GM23338 (cell line): Measurements from ENCODE around the gene MPC2. TPM values are rescaled to one million over a fixed set of nuclear protein-coding genes. Genes with fewer than 3 reads are reported as not detected.

ENCODE experiments used
- ATAC-seq: fragments of 200-7000 bp; cut with Tn5 transposase; 3 replicates; pipeline ENCODE4 v1.9.1; 2020
- DNase-seq: peaks from one replicate; pipeline ENCODE4 v3.0.0-alpha.2; 2015; ENCODE audit warnings: low spot score
- H2AFZ ChIP-seq: fragments of 200-600 bp; sonication (generic); 2 replicates; pipeline ENCODE4 v1.8.0; 2016; ENCODE audit warnings: antibody characterized with exemption, mild to moderate bottlenecking, moderate library complexity
- H3F3A ChIP-seq: fragments of 200-600 bp; sonication (generic); replicated peaks from 2 replicates; pipeline ENCODE4 v1.8.0; 2017; ENCODE audit warnings: antibody characterized with exemption, mixed run types, low read depth
- H3K27ac ChIP-seq: fragments of 200-600 bp; sonication (generic); 2 replicates; pipeline ENCODE4 v1.6.1; 2016; ENCODE audit warnings: low read depth
- H3K27me3 ChIP-seq: fragments of 200-600 bp; sonication (generic); 2 replicates; pipeline ENCODE4 v1.8.0; 2016; ENCODE audit warnings: mild to moderate bottlenecking, mixed run types, moderate library complexity; ENCODE audit not compliant: insufficient read depth
- H3K36me3 ChIP-seq: fragments of 200-600 bp; sonication (generic); 2 replicates; pipeline ENCODE4 v1.8.0; 2016; ENCODE audit warnings: mild to moderate bottlenecking; ENCODE audit not compliant: insufficient read depth
- H3K4me1 ChIP-seq: fragments of 200-600 bp; sonication (generic); 2 replicates; pipeline ENCODE4 v1.8.0; 2016; ENCODE audit warnings: mild to moderate bottlenecking, moderate library complexity; ENCODE audit not compliant: insufficient read depth
- H3K4me2 ChIP-seq: fragments of 200-600 bp; sonication (generic); 2 replicates; pipeline ENCODE4 v1.7.1; 2017; ENCODE audit warnings: mixed run types
- H3K4me3 ChIP-seq: fragments of 200-600 bp; sonication (generic); 2 replicates; pipeline ENCODE4 v1.6.1; 2016; ENCODE audit warnings: mixed run types
- H3K79me2 ChIP-seq: fragments of 200-600 bp; sonication (generic); replicated peaks from 2 replicates; pipeline ENCODE4 v1.8.0; 2017; ENCODE audit warnings: mild to moderate bottlenecking; ENCODE audit not compliant: insufficient read depth
- H3K9me2 ChIP-seq: fragments of 200-600 bp; sonication (generic); 2 replicates; pipeline ENCODE4 v1.8.0; 2017; ENCODE audit not compliant: insufficient read depth
- H4K20me1 ChIP-seq: fragments of 200-600 bp; sonication (generic); replicated peaks from 2 replicates; pipeline ENCODE4 v1.8.0; 2017; ENCODE audit warnings: mild to moderate bottlenecking; ENCODE audit not compliant: insufficient read depth
- H3K27ac Mint-ChIP-seq: 2 replicates; pipeline ENCODE4 v1.8.0; 2020; ENCODE audit warnings: inconsistent platforms, mild to moderate bottlenecking, moderate library complexity, mixed read lengths
- H3K27me3 Mint-ChIP-seq: 3 replicates; pipeline ENCODE4 v1.8.0; 2022; ENCODE audit warnings: low read depth, mild to moderate bottlenecking, moderate library complexity, mixed read lengths, inconsistent platforms; ENCODE audit not compliant: insufficient read depth, poor library complexity
- H3K36me3 Mint-ChIP-seq: 3 replicates; pipeline ENCODE4 v1.8.0; 2021; ENCODE audit warnings: low read depth, mild to moderate bottlenecking, inconsistent platforms, moderate library complexity, mixed read lengths
- H3K4me1 Mint-ChIP-seq: 3 replicates; pipeline ENCODE4 v1.8.0; 2020; ENCODE audit warnings: mild to moderate bottlenecking, inconsistent platforms, mixed read lengths
- H3K4me3 Mint-ChIP-seq: 3 replicates; pipeline ENCODE4 v1.8.0; 2021; ENCODE audit warnings: moderate library complexity, mild to moderate bottlenecking, inconsistent platforms, mixed read lengths
- H3K9me3 Mint-ChIP-seq: 3 replicates; pipeline ENCODE4 v1.8.0; 2020; ENCODE audit warnings: moderate library complexity, mild to moderate bottlenecking, inconsistent platforms, mixed read lengths
- CREB1 ChIP-seq: fragments of 250-450 bp; sonication (Bioruptor Pico); IDR thresholded peaks from 2 replicates; pipeline ENCODE4 v1.5.0; 2020; ENCODE audit warnings: low read depth, mild to moderate bottlenecking, moderate library complexity
- EZH2 ChIP-seq: fragments of 200-600 bp; sonication (generic); IDR thresholded peaks from one replicate; pipeline ENCODE4 v1.8.0; 2017; ENCODE audit warnings: antibody characterized with exemption, mild to moderate bottlenecking, low read depth; ENCODE audit not compliant: unreplicated experiment
- EZH2phosphoT487 ChIP-seq: fragments of 200-600 bp; sonication (generic); IDR thresholded peaks from one replicate; pipeline ENCODE4 v1.8.1; 2018; ENCODE audit warnings: antibody characterized with exemption; ENCODE audit not compliant: unreplicated experiment
- JUNB ChIP-seq: IDR thresholded peaks from one replicate; pipeline ENCODE4 v1.6.1; 2016; ENCODE audit warnings: antibody characterized with exemption; ENCODE audit not compliant: unreplicated experiment
- NANOG ChIP-seq: IDR thresholded peaks from 2 replicates; pipeline ENCODE4 v1.6.1; 2016; ENCODE audit warnings: antibody characterized with exemption, borderline replicate concordance
- POLR2AphosphoS5 ChIP-seq: IDR thresholded peaks from 2 replicates; pipeline ENCODE4 v1.6.1; 2016; ENCODE audit warnings: antibody characterized with exemption, low read depth
- STAT1 ChIP-seq: IDR thresholded peaks from one replicate; pipeline ENCODE4 v1.6.1; 2016; ENCODE audit warnings: antibody characterized with exemption; ENCODE audit not compliant: unreplicated experiment
- ZNF114 ChIP-seq: fragments of 250-450 bp; sonication (Bioruptor Pico); IDR thresholded peaks from 2 replicates; pipeline ENCODE4 v1.5.0; 2020; ENCODE audit warnings: mild to moderate bottlenecking, moderate library complexity
- ZNF331 ChIP-seq: fragments of 250-450 bp; sonication (Bioruptor Pico); IDR thresholded peaks from 2 replicates; pipeline ENCODE4 v1.5.0; 2020; ENCODE audit warnings: low read depth, mild to moderate bottlenecking, moderate library complexity
- polyA plus RNA-seq: library from polyadenylated mRNA; unstranded; fragments of >200 nt; fragmentation: Nextera tagmentation; extraction: Ambion mirVana; gene quantifications from 2 replicates; pipeline ENCODE4 v1.2.1, GENCODE V29; 2016
- total RNA-seq: library from RNA; depleted of rRNA; stranded (reverse); fragments of >200 nt; shearing (Covaris generic); gene quantifications from 2 replicates; pipeline ENCODE4 v1.2.3, GENCODE V29; 2014
- TF ChIP-seq, protein P1 (sequence below): IDR thresholded peaks from one replicate; pipeline ENCODE4 v1.6.1; 2018; ENCODE audit warnings: antibody characterized with exemption; ENCODE audit not compliant: unreplicated experiment
- TF ChIP-seq, protein P2 (sequence below): IDR thresholded peaks from 2 replicates; pipeline ENCODE4 v1.6.1; 2016; ENCODE audit warnings: antibody characterized with exemption
- TF ChIP-seq, protein P3 (sequence below): fragments of 250-450 bp; sonication (Bioruptor Pico); IDR thresholded peaks from 2 replicates; pipeline ENCODE4 v1.5.0; 2020; ENCODE audit warnings: mild to moderate bottlenecking, moderate library complexity
- TF ChIP-seq, protein P4 (sequence below), 2 experiments: fragments of 200-600 bp in 1 of 2; sonication (generic) in 1 of 2; conservative IDR thresholded peaks; 2 replicates each; pipeline versions ENCODE4 v1.5.1 to v1.6.1; 2016 to 2017; ENCODE audit warnings: antibody characterized with exemption in 2 of 2, low read depth in 2 of 2, mild to moderate bottlenecking in 2 of 2, moderate library complexity in 1 of 2

The MPC2 gene
- total and polyA plus RNA-seq, 2 experiments from 2014 or later: 21.6 to 76.9 TPM

DNA sequence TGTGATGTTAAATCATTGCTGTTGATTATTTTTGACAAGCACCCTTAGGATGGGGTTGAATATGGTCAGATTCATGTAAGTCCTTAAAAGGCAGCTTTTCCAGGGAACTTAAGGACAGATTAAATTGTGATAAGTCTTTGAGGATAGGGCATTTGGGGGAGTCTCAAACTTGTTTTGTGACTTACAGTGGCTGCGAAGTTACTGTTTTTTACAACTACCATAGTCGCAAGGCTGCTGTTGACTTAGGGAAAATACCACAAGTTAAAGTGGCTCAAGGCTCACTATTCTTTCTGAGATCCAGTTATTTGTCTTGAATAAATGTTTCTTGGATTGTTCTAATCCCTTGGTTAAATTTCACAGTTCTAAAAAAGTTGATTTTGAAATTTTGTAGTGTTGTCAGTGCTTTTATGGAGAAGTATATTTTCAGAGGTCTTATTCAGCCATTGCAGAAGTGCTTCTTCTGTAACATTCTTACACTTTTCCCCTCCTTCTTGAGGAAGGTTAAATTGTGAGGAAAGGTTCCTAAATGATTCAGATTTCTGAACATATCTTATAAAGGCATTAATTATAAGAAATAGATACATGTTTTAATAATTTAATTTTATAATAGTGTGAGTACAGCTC, 47.0 kb upstream of the MPC2 start:
- H3K79me2 ChIP-seq: peaks cover 53% of the 10 kb centered on the region
- DNase-seq: no peak
- H3K36me3 Mint-ChIP-seq: peaks cover 7% of the 10 kb centered on the region; the same call in 2 of the 3 replicates

More for the DNA sequence above, 47.0 kb upstream of the MPC2 start:
- peaks cover 6% of the 10 kb centered on the region; the same call in 1 of the 2 replicates for H3K4me1 ChIP-seq
- H3K4me1 Mint-ChIP-seq: peaks cover 6% of the 10 kb centered on the region; the same call in 1 of the 3 replicates
- no peak overlapping the region for H3K4me2 ChIP-seq
- H3K4me3 Mint-ChIP-seq: no peak overlapping the region
- TF ChIP-seq, protein P1, sequence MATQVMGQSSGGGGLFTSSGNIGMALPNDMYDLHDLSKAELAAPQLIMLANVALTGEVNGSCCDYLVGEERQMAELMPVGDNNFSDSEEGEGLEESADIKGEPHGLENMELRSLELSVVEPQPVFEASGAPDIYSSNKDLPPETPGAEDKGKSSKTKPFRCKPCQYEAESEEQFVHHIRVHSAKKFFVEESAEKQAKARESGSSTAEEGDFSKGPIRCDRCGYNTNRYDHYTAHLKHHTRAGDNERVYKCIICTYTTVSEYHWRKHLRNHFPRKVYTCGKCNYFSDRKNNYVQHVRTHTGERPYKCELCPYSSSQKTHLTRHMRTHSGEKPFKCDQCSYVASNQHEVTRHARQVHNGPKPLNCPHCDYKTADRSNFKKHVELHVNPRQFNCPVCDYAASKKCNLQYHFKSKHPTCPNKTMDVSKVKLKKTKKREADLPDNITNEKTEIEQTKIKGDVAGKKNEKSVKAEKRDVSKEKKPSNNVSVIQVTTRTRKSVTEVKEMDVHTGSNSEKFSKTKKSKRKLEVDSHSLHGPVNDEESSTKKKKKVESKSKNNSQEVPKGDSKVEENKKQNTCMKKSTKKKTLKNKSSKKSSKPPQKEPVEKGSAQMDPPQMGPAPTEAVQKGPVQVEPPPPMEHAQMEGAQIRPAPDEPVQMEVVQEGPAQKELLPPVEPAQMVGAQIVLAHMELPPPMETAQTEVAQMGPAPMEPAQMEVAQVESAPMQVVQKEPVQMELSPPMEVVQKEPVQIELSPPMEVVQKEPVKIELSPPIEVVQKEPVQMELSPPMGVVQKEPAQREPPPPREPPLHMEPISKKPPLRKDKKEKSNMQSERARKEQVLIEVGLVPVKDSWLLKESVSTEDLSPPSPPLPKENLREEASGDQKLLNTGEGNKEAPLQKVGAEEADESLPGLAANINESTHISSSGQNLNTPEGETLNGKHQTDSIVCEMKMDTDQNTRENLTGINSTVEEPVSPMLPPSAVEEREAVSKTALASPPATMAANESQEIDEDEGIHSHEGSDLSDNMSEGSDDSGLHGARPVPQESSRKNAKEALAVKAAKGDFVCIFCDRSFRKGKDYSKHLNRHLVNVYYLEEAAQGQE: no peak
- TF ChIP-seq, protein P2, sequence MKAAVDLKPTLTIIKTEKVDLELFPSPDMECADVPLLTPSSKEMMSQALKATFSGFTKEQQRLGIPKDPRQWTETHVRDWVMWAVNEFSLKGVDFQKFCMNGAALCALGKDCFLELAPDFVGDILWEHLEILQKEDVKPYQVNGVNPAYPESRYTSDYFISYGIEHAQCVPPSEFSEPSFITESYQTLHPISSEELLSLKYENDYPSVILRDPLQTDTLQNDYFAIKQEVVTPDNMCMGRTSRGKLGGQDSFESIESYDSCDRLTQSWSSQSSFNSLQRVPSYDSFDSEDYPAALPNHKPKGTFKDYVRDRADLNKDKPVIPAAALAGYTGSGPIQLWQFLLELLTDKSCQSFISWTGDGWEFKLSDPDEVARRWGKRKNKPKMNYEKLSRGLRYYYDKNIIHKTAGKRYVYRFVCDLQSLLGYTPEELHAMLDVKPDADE: no peak
- TF ChIP-seq, protein P3, sequence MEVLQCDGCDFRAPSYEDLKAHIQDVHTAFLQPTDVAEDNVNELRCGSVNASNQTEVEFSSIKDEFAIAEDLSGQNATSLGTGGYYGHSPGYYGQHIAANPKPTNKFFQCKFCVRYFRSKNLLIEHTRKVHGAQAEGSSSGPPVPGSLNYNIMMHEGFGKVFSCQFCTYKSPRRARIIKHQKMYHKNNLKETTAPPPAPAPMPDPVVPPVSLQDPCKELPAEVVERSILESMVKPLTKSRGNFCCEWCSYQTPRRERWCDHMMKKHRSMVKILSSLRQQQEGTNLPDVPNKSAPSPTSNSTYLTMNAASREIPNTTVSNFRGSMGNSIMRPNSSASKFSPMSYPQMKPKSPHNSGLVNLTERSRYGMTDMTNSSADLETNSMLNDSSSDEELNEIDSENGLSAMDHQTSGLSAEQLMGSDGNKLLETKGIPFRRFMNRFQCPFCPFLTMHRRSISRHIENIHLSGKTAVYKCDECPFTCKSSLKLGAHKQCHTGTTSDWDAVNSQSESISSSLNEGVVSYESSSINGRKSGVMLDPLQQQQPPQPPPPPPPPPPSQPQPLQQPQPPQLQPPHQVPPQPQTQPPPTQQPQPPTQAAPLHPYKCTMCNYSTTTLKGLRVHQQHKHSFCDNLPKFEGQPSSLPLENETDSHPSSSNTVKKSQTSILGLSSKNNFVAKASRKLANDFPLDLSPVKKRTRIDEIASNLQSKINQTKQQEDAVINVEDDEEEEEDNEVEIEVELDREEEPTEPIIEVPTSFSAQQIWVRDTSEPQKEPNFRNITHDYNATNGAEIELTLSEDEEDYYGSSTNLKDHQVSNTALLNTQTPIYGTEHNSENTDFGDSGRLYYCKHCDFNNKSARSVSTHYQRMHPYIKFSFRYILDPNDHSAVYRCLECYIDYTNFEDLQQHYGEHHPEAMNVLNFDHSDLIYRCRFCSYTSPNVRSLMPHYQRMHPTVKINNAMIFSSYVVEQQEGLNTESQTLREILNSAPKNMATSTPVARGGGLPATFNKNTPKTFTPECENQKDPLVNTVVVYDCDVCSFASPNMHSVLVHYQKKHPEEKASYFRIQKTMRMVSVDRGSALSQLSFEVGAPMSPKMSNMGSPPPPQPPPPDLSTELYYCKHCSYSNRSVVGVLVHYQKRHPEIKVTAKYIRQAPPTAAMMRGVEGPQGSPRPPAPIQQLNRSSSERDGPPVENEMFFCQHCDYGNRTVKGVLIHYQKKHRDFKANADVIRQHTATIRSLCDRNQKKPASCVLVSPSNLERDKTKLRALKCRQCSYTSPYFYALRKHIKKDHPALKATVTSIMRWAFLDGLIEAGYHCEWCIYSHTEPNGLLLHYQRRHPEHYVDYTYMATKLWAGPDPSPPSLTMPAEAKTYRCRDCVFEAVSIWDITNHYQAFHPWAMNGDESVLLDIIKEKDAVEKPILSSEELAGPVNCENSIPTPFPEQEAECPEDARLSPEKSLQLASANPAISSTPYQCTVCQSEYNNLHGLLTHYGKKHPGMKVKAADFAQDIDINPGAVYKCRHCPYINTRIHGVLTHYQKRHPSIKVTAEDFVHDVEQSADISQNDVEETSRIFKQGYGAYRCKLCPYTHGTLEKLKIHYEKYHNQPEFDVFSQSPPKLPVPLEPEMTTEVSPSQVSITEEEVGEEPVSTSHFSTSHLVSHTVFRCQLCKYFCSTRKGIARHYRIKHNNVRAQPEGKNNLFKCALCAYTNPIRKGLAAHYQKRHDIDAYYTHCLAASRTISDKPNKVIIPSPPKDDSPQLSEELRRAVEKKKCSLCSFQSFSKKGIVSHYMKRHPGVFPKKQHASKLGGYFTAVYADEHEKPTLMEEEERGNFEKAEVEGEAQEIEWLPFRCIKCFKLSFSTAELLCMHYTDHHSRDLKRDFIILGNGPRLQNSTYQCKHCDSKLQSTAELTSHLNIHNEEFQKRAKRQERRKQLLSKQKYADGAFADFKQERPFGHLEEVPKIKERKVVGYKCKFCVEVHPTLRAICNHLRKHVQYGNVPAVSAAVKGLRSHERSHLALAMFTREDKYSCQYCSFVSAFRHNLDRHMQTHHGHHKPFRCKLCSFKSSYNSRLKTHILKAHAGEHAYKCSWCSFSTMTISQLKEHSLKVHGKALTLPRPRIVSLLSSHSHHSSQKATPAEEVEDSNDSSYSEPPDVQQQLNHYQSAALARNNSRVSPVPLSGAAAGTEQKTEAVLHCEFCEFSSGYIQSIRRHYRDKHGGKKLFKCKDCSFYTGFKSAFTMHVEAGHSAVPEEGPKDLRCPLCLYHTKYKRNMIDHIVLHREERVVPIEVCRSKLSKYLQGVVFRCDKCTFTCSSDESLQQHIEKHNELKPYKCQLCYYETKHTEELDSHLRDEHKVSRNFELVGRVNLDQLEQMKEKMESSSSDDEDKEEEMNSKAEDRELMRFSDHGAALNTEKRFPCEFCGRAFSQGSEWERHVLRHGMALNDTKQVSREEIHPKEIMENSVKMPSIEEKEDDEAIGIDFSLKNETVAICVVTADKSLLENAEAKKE (CRISPR knock-in tag): no peak
- TF ChIP-seq STAT1 (no peak), JUNB (no peak), EZH2phosphoT487 (no peak), NANOG (no peak), EZH2 (no peak), POLR2AphosphoS5 (no peak), ZNF114 (CRISPR knock-in tag) (no peak), CREB1 (CRISPR knock-in tag) (no peak), ZNF331 (CRISPR knock-in tag) (no peak)
- TF ChIP-seq, protein P4, sequence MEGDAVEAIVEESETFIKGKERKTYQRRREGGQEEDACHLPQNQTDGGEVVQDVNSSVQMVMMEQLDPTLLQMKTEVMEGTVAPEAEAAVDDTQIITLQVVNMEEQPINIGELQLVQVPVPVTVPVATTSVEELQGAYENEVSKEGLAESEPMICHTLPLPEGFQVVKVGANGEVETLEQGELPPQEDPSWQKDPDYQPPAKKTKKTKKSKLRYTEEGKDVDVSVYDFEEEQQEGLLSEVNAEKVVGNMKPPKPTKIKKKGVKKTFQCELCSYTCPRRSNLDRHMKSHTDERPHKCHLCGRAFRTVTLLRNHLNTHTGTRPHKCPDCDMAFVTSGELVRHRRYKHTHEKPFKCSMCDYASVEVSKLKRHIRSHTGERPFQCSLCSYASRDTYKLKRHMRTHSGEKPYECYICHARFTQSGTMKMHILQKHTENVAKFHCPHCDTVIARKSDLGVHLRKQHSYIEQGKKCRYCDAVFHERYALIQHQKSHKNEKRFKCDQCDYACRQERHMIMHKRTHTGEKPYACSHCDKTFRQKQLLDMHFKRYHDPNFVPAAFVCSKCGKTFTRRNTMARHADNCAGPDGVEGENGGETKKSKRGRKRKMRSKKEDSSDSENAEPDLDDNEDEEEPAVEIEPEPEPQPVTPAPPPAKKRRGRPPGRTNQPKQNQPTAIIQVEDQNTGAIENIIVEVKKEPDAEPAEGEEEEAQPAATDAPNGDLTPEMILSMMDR (conservative IDR thresholded peaks at IDR 0.05; ENCODE audit: low read depth in 2 of 2): no peak
- no peak for ATAC-seq
- no peaks in the 10 kb centered on the region for H3K36me3 ChIP-seq
- no peak overlapping the region for H3K27ac ChIP-seq
- no peaks in the 10 kb centered on the region for H3K27me3 Mint-ChIP-seq
- no peaks in the 10 kb centered on the region for H3K9me3 Mint-ChIP-seq
- no peaks in the 10 kb centered on the region; the same call in 1 of the 2 replicates for H4K20me1 ChIP-seq
- no peaks in the 10 kb centered on the region for H3K27me3 ChIP-seq
- H3K27ac Mint-ChIP-seq: no peak overlapping the region
- H2AFZ ChIP-seq: no peak overlapping the region
- H3F3A ChIP-seq: no peaks in the 10 kb centered on the region
- no peak overlapping the region for H3K4me3 ChIP-seq
- H3K9me2 ChIP-seq: no peaks in the 10 kb centered on the region
